Measurements from ENCODE around the gene RAB32. TPM values are rescaled to one million over a fixed set of nuclear protein-coding genes. Genes with fewer than 3 reads are reported as not detected.

The RAB32 gene
- total and polyA plus RNA-seq, 2 of the 4 experiments (the other 2 are of a cell fraction), result 55.7 to 108 TPM

Other genes starting within 250 kb of the RAB32 start
- gene ADGB, start 55.1 kb downstream of the RAB32 start, total RNA-seq (2012; rRNA removed), result not detected in 2 replicates
- gene ADGB, start 55.1 kb downstream of the RAB32 start, polyA plus RNA-seq (2012; rRNA removed), result not detected in 2 replicates